ENCODE measurements around the gene ELOVL1.

Gene ELOVL1

DNA sequence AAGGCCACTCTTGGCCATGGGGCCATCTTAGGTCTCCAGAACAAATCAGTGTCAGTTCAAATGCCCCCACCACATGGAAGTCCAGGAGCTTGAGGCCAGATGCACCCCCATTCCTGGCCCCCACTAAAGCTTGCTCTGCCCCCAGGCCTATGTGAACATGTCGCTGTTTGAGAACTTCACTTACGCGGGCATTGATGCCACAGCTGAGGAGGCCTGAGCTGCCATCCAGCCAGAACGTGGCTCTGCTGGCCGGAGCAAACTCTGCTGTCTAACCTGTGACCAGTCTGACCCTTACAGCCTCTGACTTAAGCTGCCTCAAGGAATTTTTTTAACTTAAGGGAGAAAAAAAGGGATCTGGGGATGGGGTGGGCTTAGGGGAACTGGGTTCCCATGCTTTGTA is 45.3 kb downstream of the ELOVL1 start:
- DNase-seq: no peak

DNA sequence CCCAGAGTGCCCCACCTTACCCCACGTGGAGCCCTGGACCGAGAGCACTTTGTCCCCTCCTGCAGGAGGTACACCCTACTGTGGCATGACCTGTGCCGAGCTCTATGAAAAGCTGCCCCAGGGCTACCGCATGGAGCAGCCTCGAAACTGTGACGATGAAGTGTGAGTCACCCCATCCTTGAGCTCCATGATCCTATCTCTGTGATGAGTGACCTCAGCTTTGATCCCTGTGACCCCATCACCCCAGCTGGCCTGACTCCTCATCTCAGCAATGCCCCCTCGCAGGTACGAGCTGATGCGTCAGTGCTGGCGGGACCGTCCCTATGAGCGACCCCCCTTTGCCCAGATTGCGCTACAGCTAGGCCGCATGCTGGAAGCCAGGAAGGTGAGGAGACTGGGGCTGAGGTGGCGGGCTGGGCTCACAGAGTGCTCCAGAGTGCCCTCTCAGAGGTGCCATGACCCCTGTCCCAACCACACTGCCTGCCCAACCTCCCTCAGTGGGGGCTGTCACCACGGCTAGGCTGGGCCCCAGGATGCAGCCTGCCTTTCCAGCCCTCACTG is 46.4 kb downstream of the ELOVL1 start:
- DNase-seq: no peak

- no peak for DNase-seq
Measured at GRCh38 chr1:43319766-43320165, 48.0 kb downstream of the ELOVL1 start.

DNA sequence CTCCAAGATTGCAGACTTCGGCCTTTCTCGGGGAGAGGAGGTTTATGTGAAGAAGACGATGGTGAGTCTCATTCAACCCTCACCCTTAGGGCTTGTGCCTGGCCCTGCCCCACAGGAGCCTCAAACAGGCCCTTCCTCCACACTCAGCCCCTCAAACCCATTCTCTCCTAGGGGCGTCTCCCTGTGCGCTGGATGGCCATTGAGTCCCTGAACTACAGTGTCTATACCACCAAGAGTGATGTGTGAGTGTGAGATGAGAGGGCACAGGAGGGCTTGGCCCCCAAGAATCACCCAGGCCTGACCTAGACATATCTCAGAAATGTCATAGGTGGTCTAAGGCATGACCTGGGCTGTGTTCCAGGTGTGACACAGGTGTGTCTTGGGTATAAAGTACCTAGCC is 48.5 kb downstream of the ELOVL1 start:
- no peak for DNase-seq

DNA sequence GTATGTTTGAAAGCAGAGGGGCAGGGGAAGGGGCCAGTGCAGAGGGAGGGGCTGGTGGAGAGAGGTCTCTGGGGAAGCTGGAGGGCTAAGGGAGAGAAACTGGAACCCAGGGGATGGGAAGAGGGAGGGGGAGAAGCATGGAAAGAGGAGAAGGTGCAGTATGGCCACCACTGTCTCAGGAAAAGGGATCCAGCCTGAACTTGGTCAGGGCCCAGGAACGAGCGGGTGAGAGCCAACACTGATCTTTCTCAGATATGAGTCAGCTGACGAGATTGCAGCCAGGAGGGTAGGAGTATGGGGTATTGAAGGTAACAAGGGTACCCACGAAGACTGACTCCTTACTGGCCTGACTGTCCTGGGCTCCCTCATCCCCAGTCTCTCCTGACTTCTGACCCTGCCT is 49.0 kb downstream of the ELOVL1 start:
- no peak for DNase-seq

GRCh38 chr1:43317817-43318471 is 49.9 kb downstream of the ELOVL1 start:
- no peak for DNase-seq

DNA sequence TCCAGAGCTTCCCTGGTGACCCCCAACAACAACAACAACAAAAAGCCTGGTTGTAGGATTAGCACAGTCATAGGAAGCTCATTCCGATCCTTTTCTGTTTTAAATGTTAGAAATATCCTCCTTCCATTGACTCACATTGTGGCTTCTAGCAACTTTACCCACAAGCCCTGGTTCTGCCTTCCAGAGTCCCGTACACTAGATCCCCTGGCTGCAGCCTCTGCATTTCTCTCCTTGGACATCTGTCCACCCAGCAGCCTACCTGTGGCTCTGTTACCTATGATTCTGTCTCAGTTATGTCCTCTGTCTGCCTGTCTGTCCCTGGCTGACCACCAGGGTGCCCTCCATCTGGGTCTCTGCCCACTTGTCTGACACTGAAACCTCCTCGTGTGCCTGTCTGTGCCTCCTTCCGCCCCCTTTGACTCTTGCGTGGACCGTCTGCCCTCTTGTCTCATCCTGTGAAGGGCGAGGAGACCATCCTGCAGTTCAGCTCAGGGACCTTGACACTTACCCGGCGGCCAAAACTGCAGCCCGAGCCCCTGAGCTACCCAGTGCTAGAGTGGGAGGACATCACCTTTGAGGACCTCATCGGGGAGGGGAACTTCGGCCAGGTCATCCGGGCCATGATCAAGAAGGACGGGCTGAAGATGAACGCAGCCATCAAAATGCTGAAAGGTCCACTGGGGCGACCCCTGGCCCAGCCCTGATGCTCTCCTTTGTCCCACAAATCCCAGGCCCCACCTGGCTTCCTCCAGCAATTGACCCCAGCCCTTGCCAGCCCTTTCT is 50.9 kb downstream of the ELOVL1 start:
- DNase-seq: no peak

DNA sequence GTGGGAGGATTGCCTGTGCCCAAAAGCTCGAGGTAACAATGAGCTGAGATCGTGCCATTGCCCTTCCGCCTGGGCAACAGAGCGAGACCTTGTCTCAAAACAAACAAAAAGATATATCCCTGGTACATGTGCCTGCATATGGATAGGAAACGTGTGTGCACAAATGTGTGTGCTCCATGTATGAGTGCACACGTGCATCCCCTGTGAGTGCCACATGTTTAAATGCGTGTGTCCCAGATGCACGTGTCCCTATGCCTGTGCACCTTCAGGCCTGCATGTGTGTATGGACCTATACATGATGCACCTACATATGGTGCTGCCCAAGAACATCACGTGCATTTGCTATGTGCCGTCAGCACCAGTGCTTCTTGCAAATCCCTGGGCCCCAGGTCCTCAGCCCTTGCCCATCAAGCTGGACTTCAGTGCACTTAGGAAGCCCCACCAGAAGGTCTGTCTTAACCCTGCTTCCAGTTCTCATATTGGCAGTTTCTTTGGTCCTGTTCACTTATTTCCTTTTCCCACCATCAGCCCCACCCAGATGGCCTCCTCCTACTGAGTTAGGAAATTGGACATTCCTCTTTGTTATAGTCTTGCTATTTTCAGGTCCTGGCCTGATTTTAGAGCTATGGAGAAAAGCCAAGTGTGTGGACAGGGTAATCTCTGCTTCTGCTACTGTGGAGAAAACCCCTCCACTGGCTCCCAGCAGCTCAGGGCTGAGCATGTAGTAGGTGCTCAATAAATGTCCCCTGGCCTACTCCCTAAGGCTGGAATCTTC is 51.7 kb downstream of the ELOVL1 start:
- no peak for DNase-seq

- DNase-seq: no peak
Measured at GRCh38 chr1:43315481-43315880, 52.3 kb downstream of the ELOVL1 start.

GRCh38 chr1:43314233-43314632 is 53.6 kb downstream of the ELOVL1 start:
- DNase-seq: no peak

GRCh38 chr1:43313771-43314170 is 54.0 kb downstream of the ELOVL1 start:
- DNase-seq: no peak

Measured in NCI-H69 (cell line).